ENCODE measurements around the gene LMTK2.

- TF ChIP-seq CTCF (IDR thresholded peaks at IDR 0.05; ENCODE audit: borderline replicate concordance, extremely low read depth, low read length, poor library complexity, severe bottlenecking) (no peak), EZH2 (IDR thresholded peaks at IDR 0.05; ENCODE audit: borderline replicate concordance, low read depth, low read length, severe bottlenecking) (no peak)
Measured at GRCh38 chr7:98142658-98143057, 36.0 kb downstream of the LMTK2 start.
